Measurements from ENCODE around the gene CDH16. TPM values are rescaled to one million over a fixed set of nuclear protein-coding genes. Genes with fewer than 3 reads are reported as not detected.

CDH16 gene
- total RNA-seq, 1 donor from 2014 or later = not detected

- no peak for DNase-seq
- no peak for TF ChIP-seq CTCF (IDR thresholded peaks at IDR 0.05)
- Histone ChIP-seq H3K4me3 (no peak overlapping the region), H3K27me3 (no peaks in the 10 kb centered on the region), H3K4me1 (peaks cover 6% of the 10 kb centered on the region), H3K9me3 (no peaks in the 10 kb centered on the region), H3K36me3 (peaks cover 4% of the 10 kb centered on the region), H3K27ac (no peak overlapping the region)
- no peak for ATAC-seq
- intact Hi-C loops (cut with DNase I) = no loop called here
These were observed 24.6 kb downstream of the CDH16 start for GRCh38 chr16:66894055-66894454.

- TF ChIP-seq CTCF (IDR thresholded peaks at IDR 0.05) = no peak
- DNase-seq (no peak), ATAC-seq (no peak)
- H3K27me3 ChIP-seq = no peaks in the 10 kb centered on the region
- intact Hi-C loops (cut with DNase I) = no loop called here
- no peak overlapping the region for H3K27ac ChIP-seq
- no peak overlapping the region for H3K4me3 ChIP-seq
- no peaks in the 10 kb centered on the region for H3K4me1 ChIP-seq
- peaks cover 11% of the 10 kb centered on the region for H3K36me3 ChIP-seq
- H3K9me3 ChIP-seq = no peaks in the 10 kb centered on the region
These were observed 26.9 kb downstream of the CDH16 start for GRCh38 chr16:66891797-66892196.

DNA sequence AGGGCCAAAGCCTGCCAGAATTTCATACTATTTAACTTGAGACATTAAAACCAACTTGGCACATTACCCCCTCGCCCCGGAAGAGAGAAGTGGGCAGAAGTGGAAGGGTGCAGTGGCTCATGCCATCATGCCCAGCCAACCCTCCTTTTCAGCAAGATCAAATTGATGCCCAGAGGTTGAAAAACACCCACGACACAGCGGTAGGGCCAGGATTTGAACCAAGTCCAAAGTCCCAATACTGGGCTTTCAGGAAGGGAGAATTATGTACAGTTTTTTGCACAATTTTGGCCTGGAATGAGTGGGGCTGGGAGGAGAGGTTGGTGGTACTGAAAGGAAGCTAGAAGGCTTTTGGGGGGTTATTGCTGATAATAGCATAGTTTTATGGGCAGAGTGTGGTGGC is 27.3 kb downstream of the CDH16 start:
- DNase-seq = no peak
- TF ChIP-seq CTCF (IDR thresholded peaks at IDR 0.05) = no peak
- peaks cover 15% of the 10 kb centered on the region for H3K36me3 ChIP-seq
- no peaks in the 10 kb centered on the region for H3K9me3 ChIP-seq
- no peaks in the 10 kb centered on the region for H3K27me3 ChIP-seq
- H3K27ac ChIP-seq = no peak overlapping the region
- no peaks in the 10 kb centered on the region for H3K4me1 ChIP-seq
- H3K4me3 ChIP-seq = no peak overlapping the region
- ATAC-seq = no peak
- intact Hi-C loops (cut with DNase I) = no loop called here

- Histone ChIP-seq H3K27me3 (no peaks in the 10 kb centered on the region), H3K27ac (no peak overlapping the region), H3K4me3 (no peak overlapping the region), H3K9me3 (no peaks in the 10 kb centered on the region), H3K36me3 (peaks cover 20% of the 10 kb centered on the region), H3K4me1 (no peaks in the 10 kb centered on the region)
- no peak for TF ChIP-seq CTCF (IDR thresholded peaks at IDR 0.05)
- intact Hi-C loops (cut with DNase I) = no loop called here
- no peak for DNase-seq
- no peak for ATAC-seq
These were observed 27.9 kb downstream of the CDH16 start for GRCh38 chr16:66890799-66891198.

DNA sequence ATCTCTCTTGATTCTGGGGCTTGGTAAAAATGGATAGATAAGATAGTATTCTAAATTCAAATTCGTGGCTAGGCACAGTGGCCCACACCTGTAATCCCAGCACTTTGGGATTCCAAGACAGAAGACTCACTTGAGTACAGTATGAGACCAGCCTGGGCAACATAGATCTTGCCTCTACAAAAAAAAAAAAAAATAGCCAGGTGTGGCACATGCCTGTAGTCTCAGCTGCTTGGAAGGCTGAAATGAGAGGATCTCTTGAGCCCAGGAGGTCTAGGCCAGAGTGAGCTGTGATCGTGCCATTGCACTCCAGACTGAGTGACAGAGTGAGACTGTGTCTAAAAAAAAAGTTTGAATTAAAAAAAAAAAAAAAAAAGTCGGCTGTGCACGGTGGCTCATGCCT is 29.1 kb downstream of the CDH16 start:
- Histone ChIP-seq H3K4me1 (no peaks in the 10 kb centered on the region), H3K36me3 (peaks cover 32% of the 10 kb centered on the region), H3K27ac (no peak overlapping the region), H3K4me3 (no peak overlapping the region), H3K9me3 (no peaks in the 10 kb centered on the region), H3K27me3 (no peaks in the 10 kb centered on the region)
- intact Hi-C loops (cut with DNase I) = no loop called here
- TF ChIP-seq CTCF (IDR thresholded peaks at IDR 0.05) = no peak
- DNase-seq (no peak), ATAC-seq (peak; percentile 60)

All from upper lobe of right lung (tissue), 1 donor.